GM06990 (cell line): Measurements from ENCODE around the gene B3GNT7.
"Not testable (repeated sequence)": the region's sequence is repeated elsewhere in the genome, so short reads cannot be mapped to it uniquely, and the experiment has no call there.

Experiments used
- DNase-seq: peaks from one replicate; pipeline ENCODE4 v3.0.0-alpha.2; 2011; ENCODE audit not compliant: insufficient read length; ENCODE audit errors: extremely low read depth
- H3K27me3 ChIP-seq: replicated peaks from 2 replicates; pipeline ENCODE4 v1.6.0; 2011; ENCODE audit warnings: low read length; ENCODE audit not compliant: control insufficient read depth, insufficient read depth
- H3K36me3 ChIP-seq: 2 replicates; pipeline ENCODE4 v1.5.1; 2011; ENCODE audit warnings: low read length; ENCODE audit not compliant: control insufficient read depth, insufficient read depth
- H3K4me3 ChIP-seq: replicated peaks from 2 replicates; pipeline ENCODE4 v1.5.1; 2011; ENCODE audit warnings: low read depth, mild to moderate bottlenecking, control low read depth, low read length
- CTCF ChIP-seq: IDR thresholded peaks from 2 replicates; pipeline ENCODE4 v1.5.1; 2011; ENCODE audit warnings: low read length, control low read depth, mild to moderate bottlenecking, inconsistent platforms; ENCODE audit not compliant: insufficient read depth, poor library complexity, severe bottlenecking

The B3GNT7 gene

GRCh38 chr2:231395188-231396057, at the start of gene B3GNT7:
TSS of gene B3GNT7 (plus strand) at chr2:231395710. CDS start at chr2:231395804, 94 bp downstream.
- Histone ChIP-seq H3K4me3 (peak within 1 kb of the TSS; percentile 67), H3K27me3 (no peaks in the 10 kb centered on the region), H3K36me3 (no peaks in the 10 kb centered on the region; the same call in 1 of the 2 replicates)
- peak; percentile 75 for DNase-seq
- TF ChIP-seq CTCF, result no peak

GRCh38 chr2:231347081-231347480, 48.4 kb upstream of the B3GNT7 start:
- H3K36me3 ChIP-seq, result no peaks in the 10 kb centered on the region
- H3K4me3 ChIP-seq, result no peak overlapping the region
- no peak for DNase-seq
- no peaks in the 10 kb centered on the region for H3K27me3 ChIP-seq
- no peak for TF ChIP-seq CTCF

- Histone ChIP-seq H3K27me3 (no peaks in the 10 kb centered on the region), H3K4me3 (no peak overlapping the region), H3K36me3 (no peaks in the 10 kb centered on the region)
- TF ChIP-seq CTCF, result no peak
- DNase-seq, result no peak
These were observed 47.9 kb upstream of the B3GNT7 start for GRCh38 chr2:231347638-231348037.

- Histone ChIP-seq H3K4me3 (no peak overlapping the region), H3K36me3 (no peaks in the 10 kb centered on the region), H3K27me3 (no peaks in the 10 kb centered on the region)
- TF ChIP-seq CTCF, result no peak
- no peak for DNase-seq
These were observed 47.3 kb upstream of the B3GNT7 start for GRCh38 chr2:231348173-231348572.

GRCh38 chr2:231348704-231349373, 46.7 kb upstream of the B3GNT7 start:
- TF ChIP-seq CTCF, result no peak
- no peak for DNase-seq
- H3K36me3 ChIP-seq, result no peaks in the 10 kb centered on the region
- no peak overlapping the region for H3K4me3 ChIP-seq
- H3K27me3 ChIP-seq, result no peaks in the 10 kb centered on the region

GRCh38 chr2:231349374-231349735, 46.2 kb upstream of the B3GNT7 start:
- H3K27me3 ChIP-seq, H3K36me3 ChIP-seq, DNase-seq, H3K4me3 ChIP-seq: not testable (repeated sequence)
